Eye (tissue), 1 donor: Measurements from ENCODE around the gene TSFM.
A peak's percentile ranks its signal among the peaks of the same experiment; 100 is the strongest.
"Not testable (repeated sequence)": the region's sequence is repeated elsewhere in the genome, so short reads cannot be mapped to it uniquely, and the experiment has no call there.

Experiments used
- DNase-seq: peaks from one replicate; pipeline ENCODE4 v3.0.0-alpha.2; 2015

Gene TSFM

DNA sequence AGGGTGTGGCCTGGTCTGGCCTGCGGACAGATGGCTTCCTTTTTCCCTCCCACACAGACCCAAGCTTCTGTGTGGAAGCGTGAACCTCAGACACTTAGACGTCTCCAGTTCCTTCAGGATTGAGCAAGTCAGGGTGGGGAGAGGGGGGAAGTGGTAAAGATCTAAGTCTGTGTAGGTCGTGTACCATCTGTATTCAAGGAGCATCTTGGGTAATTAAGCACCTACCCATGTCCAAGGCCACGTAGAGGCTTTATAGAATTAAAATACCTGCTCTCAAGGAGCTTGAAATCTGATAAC lies 34.2 kb downstream of the TSFM start:
- no peak for DNase-seq

- DNase-seq, result no peak
Measured at GRCh38 chr12:57817261-57817989, 34.8 kb downstream of the TSFM start.

DNA sequence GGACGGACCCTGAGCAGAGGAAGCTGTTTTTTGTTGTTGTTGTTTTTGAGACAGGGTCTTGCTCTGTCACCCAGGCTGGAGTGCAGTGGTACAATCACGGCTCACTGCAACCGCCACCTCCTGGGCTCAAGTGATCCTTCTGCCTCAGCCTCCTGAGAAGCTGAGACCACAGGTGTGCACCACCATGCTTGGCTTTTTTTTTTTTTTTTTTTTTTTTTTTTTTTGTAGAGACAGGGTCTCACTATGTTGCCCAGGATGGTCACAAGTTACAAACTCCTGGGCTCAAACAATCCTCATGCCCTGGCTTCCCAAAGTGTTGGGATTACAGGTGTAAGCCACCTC lies 35.4 kb downstream of the TSFM start:
- DNase-seq, result not testable (repeated sequence)

DNA sequence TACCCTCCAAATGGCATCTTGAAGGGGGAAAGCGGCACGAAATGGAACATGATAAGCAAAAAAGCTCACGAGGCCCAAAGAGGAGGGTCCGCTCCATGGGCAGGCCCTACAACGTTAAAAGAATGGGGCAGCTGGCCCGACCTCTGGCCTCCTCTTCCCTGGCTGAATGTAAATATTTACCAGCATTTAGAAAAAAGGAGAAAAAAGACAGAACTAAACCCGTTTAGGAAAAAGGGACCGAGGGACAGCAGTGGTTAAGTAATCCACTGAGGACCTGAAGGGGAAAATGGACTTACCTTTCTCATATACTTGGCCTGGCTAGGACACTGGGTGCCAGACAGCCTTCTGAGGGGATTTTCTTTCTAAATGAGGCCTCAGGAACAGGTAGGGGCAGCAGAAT lies 37.5 kb downstream of the TSFM start:
- not testable (repeated sequence) for DNase-seq

GRCh38 chr12:57821015-57821414 lies 38.4 kb downstream of the TSFM start:
- not testable (repeated sequence) for DNase-seq

DNA sequence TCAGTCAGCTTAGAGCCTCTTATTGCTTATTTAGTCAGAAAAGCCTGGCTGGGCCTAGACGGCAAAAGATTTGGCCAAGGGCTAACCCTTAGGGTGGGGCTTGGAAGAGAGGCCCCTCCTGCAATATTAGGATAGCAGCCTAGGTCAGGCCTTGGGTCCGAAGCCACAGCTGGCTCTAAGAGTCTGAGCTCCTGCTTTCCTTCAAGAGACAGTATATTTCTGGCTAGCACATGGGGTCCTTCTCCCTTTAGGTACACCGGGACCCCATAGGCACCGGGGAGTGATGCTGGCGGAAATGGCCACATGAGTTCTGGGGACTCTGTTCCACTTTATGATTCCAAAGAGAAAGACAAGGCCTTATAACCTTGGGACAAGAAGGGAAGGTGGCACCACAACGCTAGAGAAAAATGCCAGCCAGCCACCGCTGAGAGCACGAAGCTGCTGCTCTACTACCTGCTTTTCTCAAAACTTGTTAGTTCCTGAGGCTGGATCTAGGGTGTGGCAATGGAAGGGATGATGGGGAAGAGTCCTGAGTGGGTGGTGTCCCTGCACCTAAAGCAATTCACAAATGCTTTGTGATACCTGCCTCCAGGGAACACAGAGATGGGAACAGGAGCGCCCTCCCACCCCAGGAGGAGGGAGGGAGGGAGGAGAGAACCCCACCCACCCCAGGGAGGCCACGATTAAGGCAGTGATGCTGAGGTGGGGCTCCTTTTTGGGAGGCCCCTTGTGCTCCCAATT lies 39.1 kb downstream of the TSFM start:
- DNase-seq, result no peak

DNA sequence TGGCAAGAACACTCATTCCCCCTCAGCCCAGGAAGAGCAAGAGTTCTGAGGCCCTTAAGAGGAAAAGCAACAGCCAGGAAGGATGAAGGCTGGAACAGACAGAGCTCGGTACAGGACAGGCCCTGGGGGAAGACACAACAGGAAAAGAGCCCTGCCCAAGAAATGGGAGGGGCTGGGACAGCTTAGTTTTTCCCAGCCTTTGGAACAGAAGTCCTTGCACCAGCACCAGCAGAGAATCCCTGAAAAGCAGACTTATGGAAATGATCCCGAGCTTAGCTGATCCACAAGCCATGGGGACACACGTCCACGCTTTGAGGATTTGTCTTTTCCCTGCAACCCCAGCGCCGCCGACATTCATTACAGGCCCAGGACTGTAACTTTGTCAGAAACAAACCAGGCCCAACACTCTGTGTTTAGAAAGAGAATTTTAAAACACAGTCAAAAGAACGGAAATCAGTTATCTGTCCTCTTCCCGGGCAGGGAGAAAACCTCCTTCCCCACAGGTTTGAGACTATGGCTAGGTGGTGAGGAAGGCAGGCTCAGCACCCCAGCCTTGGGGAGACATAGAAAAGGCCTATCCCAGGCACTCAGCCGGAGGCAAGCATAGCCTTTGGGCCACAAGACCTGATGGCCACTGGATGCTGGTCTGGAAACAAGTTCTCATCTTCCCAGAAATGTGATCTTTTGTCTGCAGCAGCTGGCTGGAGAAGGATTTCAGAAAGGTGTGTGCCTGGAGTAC lies 40.0 kb downstream of the TSFM start:
- no peak for DNase-seq

- DNase-seq, result no peak
Measured at GRCh38 chr12:57823131-57823907, 40.7 kb downstream of the TSFM start.

- DNase-seq, result no peak
Measured at GRCh38 chr12:57823908-57824640, 41.5 kb downstream of the TSFM start.

GRCh38 chr12:57825451-57825850 lies 42.9 kb downstream of the TSFM start:
- no peak for DNase-seq

DNA sequence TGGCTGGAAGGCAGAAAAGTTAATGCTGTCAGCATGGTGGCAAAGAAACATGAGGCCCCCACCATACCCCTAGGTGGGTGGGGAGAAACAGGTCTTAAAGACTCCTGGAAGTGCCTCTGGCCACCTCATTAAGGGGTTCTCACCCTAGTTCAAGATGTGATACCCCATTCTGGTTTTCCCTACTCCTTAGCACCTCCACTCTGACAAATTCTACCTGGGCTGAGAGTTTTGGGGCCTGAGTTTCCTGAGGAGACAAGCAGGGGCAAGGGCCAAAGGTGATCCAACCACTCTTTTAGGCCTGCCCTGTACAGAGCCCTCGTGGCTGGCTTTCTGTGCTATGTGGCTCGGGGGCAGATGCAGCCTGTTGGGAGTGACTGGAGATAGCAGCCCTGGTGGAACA lies 43.8 kb downstream of the TSFM start:
- DNase-seq, result no peak

GRCh38 chr12:57826966-57827365 lies 44.4 kb downstream of the TSFM start:
- no peak for DNase-seq

DNA sequence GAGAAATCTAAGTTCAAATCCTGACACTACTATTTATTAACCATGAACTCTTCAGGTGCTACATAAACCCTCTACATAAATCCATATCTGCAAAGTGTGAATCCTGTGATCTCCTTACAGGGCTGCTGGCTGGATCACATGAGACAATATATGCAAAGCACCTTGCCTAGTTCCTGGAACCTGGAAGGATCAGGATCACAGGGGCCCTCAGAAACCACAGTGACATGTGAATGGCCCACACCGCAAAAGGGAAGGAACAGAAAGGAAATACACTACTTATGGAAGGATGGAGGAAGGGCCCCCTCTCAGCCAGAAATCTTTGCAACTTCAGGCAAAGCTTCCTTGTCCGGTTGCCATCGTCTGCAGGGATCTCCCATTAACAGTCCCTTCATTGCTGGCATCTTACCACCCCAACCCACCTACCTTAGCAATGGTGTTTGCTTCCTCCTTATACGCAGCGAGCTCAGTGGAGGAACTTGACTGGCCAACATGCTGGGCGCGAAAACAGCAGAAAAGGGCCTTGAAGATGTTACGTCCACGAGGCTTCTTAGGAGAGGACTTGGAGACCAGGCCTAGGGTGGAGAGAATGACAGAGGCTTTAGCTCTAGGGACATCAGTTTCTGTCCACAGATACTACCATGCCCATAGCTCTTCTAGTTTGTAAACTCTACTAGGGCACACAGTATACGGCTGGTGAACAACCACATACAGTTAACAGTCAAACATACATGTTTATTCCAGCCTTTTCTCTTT lies 46.6 kb downstream of the TSFM start:
- DNase-seq, result no peak

- no peak for DNase-seq
Measured at GRCh38 chr12:57830393-57830792, 47.8 kb downstream of the TSFM start.

DNA sequence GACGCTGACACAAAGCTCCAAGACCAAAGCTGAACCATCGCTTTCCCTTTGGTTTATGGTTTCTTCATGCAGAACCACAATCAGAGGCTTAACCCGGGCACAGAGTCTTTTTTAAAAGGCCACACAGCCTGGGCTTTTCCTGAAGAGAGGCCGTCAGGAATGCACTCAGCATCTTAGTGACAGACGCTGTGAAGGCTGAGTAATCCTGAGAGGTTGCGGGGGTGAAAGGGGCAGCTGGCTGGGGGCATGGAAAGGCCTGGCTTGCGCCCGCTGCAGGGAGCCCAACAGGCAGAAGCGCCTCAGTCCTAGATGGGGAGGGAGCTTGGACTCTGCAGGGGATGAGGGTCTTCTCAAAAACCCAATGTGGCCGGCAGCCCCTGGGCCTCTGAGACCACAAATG lies 50.4 kb downstream of the TSFM start:
- DNase-seq, result peak; percentile 95

GRCh38 chr12:57833672-57834071 lies 51.1 kb downstream of the TSFM start:
- no peak for DNase-seq

DNA sequence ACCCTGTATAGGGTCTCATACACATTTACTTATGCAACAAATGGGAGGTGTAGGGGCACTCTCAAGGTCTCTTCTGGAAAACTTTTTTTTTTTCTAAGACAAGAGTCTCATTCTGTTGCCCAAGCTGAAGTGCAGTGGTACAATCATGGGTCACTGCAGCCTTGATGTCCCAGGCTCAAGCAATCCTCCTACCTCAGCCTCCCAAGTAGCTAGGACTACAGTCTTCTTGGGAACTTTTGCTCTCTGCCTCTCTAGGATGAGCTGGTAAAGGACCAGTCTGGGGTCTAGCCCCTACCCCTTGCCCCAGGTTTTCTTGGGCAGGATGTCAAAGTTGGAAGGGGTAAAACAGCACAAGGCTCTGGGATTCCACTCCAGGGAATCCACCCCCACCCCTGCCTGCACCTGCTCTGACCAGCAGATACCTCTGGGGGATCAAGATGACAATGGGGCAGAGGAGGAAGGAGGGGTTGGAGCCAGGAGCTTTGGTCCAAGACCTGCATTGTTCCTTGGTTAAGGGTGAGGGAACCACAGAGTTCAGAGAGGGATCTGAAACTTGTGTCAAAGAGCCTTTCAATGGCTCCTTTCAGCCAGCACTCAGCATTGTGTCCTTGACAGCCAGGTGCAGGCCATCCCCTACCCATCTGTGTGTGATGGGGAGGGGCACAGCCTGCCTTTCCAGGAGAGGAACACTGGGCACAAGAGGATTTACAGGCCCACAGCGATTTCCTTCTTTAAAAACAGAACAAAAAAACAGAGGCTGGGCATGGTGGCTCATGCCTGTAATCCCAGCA lies 51.7 kb downstream of the TSFM start:
- DNase-seq, result no peak

DNA sequence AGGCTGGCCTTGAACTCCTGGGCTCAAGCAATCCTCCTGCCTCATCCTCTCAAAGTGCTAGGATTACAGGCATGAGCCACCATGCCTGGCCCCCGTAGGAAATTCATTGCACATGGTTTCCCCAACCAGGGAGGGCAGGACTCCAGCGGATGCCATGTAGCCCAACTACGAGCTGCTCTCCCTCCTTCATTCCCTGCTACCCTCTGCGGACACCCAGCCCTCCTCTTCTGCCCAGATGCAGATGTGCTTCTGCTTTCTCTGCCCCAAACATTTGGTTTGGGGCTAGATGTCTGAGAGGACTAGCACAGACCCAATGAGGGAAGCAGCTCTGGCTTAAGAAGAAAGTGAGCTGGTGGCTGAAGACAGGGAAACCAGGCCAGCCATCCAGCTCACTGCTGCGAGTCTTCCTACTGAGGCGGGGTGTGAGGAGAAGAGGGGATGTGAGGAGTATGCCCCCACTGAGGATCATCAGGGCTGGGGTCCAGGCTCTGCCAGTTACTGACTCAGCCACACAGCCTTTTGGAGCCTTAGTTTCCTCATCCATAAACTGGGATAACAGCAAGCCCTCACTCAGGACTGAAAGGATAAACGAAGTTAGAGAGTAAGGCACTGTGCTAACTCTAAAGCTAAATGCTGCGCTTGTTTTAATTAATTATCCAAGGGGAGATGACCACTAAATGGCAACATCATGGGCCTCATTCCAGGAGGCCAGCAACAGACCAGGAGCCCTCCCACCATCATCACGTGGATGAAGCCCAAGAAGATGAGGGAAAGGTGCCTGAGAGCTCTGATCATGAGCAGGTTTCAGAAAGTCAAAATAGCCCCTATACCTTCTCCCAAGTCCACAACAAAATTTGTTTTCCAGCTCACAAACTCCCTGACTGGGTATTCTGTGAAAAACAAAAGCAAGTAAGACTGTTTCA lies 53.0 kb downstream of the TSFM start:
- DNase-seq, result no peak

DNA sequence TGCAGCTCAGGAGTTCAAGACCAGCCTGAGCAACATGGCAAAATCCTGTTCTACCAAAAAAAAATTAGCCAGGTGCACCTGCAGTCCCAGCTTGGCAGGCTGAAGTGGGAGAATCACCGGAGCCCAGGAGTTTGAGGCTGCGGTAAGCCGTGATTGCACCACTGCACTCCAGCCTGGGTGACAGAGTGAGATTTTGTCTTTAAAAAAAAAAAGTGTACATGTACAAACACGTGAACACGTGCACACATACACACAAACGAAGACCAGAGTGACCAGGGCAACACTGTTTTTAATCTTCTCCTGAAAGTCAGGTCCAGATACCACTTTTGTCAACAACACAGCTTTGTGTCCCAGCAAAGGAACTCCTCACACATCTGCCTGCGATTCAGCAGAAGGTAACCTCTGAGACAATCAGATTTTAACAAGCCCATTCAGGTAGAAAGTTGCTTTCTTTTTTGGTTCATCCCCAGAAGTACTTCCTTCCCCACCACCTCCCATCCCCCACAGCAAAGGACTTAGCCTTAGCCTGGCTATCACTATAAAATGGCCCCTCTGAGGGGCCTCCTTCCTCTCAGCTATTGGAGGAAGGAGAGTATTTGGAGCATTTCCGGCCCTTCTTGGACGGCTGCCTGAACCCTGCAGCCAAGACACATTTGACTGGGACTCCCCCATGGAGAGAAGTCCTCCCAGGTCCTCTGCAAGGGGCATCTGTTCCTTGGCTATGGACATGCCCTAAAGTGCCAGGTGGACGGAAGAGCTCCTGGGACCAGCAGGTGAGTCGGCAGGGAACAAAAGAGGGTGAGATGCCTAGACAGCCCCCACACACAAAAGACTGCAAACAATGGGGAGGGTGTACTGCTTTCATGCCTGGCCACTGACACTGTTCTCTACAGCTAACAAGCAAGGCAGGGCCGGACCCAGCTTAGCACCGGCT lies 54.1 kb downstream of the TSFM start:
- DNase-seq, result peak; percentile 87
